ENCODE measurements around the gene RBBP7.

The RBBP7 gene

DNA sequence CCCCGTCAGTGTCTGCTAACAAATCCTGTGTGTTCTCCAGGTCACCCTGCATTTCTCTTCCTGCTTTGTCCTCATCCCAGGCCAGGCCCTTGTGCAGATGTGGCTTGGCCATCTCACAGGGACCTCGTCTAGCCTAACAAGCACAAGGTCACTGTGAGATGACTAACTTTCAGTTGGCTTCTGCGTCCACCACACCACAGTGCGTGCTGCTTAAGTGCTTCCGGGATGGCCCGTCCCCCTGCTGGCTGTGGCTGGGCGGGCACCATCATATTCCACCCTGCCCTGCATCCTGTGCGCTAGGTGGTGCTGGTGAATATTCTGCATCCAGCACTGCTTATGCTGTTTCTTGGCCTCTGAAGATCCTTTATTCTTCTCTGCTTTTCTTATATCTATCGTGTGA, 33.8 kb downstream of the RBBP7 start:
- no peak overlapping the region for H3K4me2 ChIP-seq (ENCODE audit: low read depth, low read length, poor library complexity, severe bottlenecking)
- no peaks in the 10 kb centered on the region for H3K9me3 ChIP-seq (ENCODE audit: insufficient read depth, low read depth, low read length)
- H3F3A ChIP-seq (ENCODE audit: low read depth), result no peaks in the 10 kb centered on the region
- H3K9me2 ChIP-seq (replicated peaks; ENCODE audit: low read depth, low read length), result no peaks in the 10 kb centered on the region
- H3K4me3 ChIP-seq (ENCODE audit: low read length, poor library complexity, severe bottlenecking), result no peak overlapping the region
- H3K9ac ChIP-seq (ENCODE audit: low read depth, low read length, poor library complexity, severe bottlenecking), result no peak overlapping the region
- H3K36me3 ChIP-seq (ENCODE audit: insufficient read depth, low read length), result peaks cover 36% of the 10 kb centered on the region; the same call in 1 of the 2 replicates
- no peaks in the 10 kb centered on the region for H3K4me1 ChIP-seq (ENCODE audit: insufficient read depth, low read length, poor library complexity, severe bottlenecking)
- TF ChIP-seq, protein P1, sequence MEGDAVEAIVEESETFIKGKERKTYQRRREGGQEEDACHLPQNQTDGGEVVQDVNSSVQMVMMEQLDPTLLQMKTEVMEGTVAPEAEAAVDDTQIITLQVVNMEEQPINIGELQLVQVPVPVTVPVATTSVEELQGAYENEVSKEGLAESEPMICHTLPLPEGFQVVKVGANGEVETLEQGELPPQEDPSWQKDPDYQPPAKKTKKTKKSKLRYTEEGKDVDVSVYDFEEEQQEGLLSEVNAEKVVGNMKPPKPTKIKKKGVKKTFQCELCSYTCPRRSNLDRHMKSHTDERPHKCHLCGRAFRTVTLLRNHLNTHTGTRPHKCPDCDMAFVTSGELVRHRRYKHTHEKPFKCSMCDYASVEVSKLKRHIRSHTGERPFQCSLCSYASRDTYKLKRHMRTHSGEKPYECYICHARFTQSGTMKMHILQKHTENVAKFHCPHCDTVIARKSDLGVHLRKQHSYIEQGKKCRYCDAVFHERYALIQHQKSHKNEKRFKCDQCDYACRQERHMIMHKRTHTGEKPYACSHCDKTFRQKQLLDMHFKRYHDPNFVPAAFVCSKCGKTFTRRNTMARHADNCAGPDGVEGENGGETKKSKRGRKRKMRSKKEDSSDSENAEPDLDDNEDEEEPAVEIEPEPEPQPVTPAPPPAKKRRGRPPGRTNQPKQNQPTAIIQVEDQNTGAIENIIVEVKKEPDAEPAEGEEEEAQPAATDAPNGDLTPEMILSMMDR (conservative IDR thresholded peaks at IDR 0.05; ENCODE audit: low read length), result peak; percentile 43; the same call in 1 of the 2 replicates
- no peak for TF ChIP-seq EZH2phosphoT487 (IDR thresholded peaks at IDR 0.05; ENCODE audit: borderline replicate concordance)
- H4K20me1 ChIP-seq (ENCODE audit: insufficient read depth, low read length, poor library complexity, severe bottlenecking), result no peaks in the 10 kb centered on the region
- no peaks in the 10 kb centered on the region for H3K79me2 ChIP-seq (ENCODE audit: insufficient read depth, low read length)
- H3K27me3 ChIP-seq (ENCODE audit: insufficient read depth, low read length, poor library complexity, severe bottlenecking), result no peaks in the 10 kb centered on the region
- no peak overlapping the region for H2AFZ ChIP-seq (ENCODE audit: low read length)

DNA sequence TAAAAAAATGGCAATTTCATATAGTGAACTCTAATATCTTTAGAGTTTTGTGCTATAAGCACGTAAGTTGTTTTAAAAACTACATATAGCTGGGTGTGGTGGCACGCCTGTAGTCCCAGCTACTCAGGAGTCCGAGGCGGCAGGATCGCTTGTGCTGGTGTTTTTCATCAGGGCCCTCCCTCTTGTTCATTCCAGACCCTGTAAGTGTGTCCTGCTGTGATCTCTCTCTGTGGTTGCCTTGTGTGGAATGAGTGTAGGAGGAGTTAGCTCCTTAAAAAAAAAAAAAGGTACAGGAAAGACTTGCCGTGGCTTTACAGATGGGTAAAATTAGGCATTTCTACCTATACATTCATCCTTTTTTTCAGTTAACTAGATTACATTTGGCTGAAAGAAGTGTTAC, 35.4 kb downstream of the RBBP7 start:
- no peak overlapping the region for H3K9ac ChIP-seq (ENCODE audit: low read depth, low read length, poor library complexity, severe bottlenecking)
- H2AFZ ChIP-seq (ENCODE audit: low read length), result no peak overlapping the region
- H3K79me2 ChIP-seq (ENCODE audit: insufficient read depth, low read length), result no peaks in the 10 kb centered on the region
- no peak overlapping the region for H3K4me2 ChIP-seq (ENCODE audit: low read depth, low read length, poor library complexity, severe bottlenecking)
- H4K20me1 ChIP-seq (ENCODE audit: insufficient read depth, low read length, poor library complexity, severe bottlenecking), result no peaks in the 10 kb centered on the region
- no peaks in the 10 kb centered on the region for H3K4me1 ChIP-seq (ENCODE audit: insufficient read depth, low read length, poor library complexity, severe bottlenecking)
- TF ChIP-seq, protein P1 (conservative IDR thresholded peaks at IDR 0.05; ENCODE audit: low read length), result no peak
- no peak for TF ChIP-seq EZH2phosphoT487 (IDR thresholded peaks at IDR 0.05; ENCODE audit: borderline replicate concordance)
- H3K27me3 ChIP-seq (ENCODE audit: insufficient read depth, low read length, poor library complexity, severe bottlenecking), result no peaks in the 10 kb centered on the region
- H3K36me3 ChIP-seq (ENCODE audit: insufficient read depth, low read length), result peaks cover 35% of the 10 kb centered on the region; the same call in 1 of the 2 replicates
- H3K9me2 ChIP-seq (replicated peaks; ENCODE audit: low read depth, low read length), result no peaks in the 10 kb centered on the region
- no peak overlapping the region for H3K4me3 ChIP-seq (ENCODE audit: low read length, poor library complexity, severe bottlenecking)
- no peaks in the 10 kb centered on the region for H3K9me3 ChIP-seq (ENCODE audit: insufficient read depth, low read depth, low read length)
- H3F3A ChIP-seq (ENCODE audit: low read depth), result no peaks in the 10 kb centered on the region

DNA sequence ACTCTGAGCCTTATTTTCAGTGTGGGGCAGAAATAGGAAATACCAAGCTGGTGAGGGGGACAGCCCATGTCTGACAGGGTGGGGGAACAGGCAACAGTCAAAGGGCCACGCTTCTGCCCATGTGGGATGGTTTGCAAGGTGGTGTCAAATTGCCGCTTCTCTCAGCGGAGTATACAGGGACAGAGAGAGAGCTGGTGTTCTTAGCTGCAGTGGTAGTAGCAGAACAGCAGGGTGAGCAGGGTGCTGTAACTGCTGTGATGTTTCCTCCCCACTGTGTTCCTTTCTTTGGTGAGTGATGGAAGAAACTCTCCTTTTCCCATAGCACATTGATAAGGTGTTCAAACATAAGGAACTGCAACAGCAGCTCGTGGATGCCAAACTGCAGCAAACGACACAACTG, 37.9 kb downstream of the RBBP7 start:
- no peaks in the 10 kb centered on the region for H3K9me2 ChIP-seq (replicated peaks; ENCODE audit: low read depth, low read length)
- no peak overlapping the region for H2AFZ ChIP-seq (ENCODE audit: low read length)
- H3K4me2 ChIP-seq (ENCODE audit: low read depth, low read length, poor library complexity, severe bottlenecking), result no peak overlapping the region
- TF ChIP-seq EZH2phosphoT487 (IDR thresholded peaks at IDR 0.05; ENCODE audit: borderline replicate concordance), result no peak
- TF ChIP-seq, protein P1 (conservative IDR thresholded peaks at IDR 0.05; ENCODE audit: low read length), result no peak
- H3K4me3 ChIP-seq (ENCODE audit: low read length, poor library complexity, severe bottlenecking), result no peak overlapping the region
- H4K20me1 ChIP-seq (ENCODE audit: insufficient read depth, low read length, poor library complexity, severe bottlenecking), result no peaks in the 10 kb centered on the region
- H3K9me3 ChIP-seq (ENCODE audit: insufficient read depth, low read depth, low read length), result no peaks in the 10 kb centered on the region
- peaks cover 17% of the 10 kb centered on the region; the same call in 1 of the 2 replicates for H3K36me3 ChIP-seq (ENCODE audit: insufficient read depth, low read length)
- no peaks in the 10 kb centered on the region for H3K79me2 ChIP-seq (ENCODE audit: insufficient read depth, low read length)
- H3K4me1 ChIP-seq (ENCODE audit: insufficient read depth, low read length, poor library complexity, severe bottlenecking), result no peaks in the 10 kb centered on the region
- no peaks in the 10 kb centered on the region for H3F3A ChIP-seq (ENCODE audit: low read depth)
- H3K27me3 ChIP-seq (ENCODE audit: insufficient read depth, low read length, poor library complexity, severe bottlenecking), result no peaks in the 10 kb centered on the region
- no peak overlapping the region for H3K9ac ChIP-seq (ENCODE audit: low read depth, low read length, poor library complexity, severe bottlenecking)

Data from Loucy (cell line).